K562 (cell line): ENCODE measurements around the gene COL8A2. TPM values are rescaled to one million over a fixed set of nuclear protein-coding genes. Genes with fewer than 3 reads are reported as not detected.

Source experiments
- BCL6 ChIP-seq: fragments of 250-450 bp; sonication (Bioruptor Pico); IDR thresholded peaks from 2 replicates; pipeline ENCODE4 v1.4.0; 2020
- CBFA2T2 ChIP-seq: fragments of 450-650 bp; conservative IDR thresholded peaks from 2 replicates; pipeline ENCODE4 v1.6.1; 2017; ENCODE audit warnings: mild to moderate bottlenecking
- JUND ChIP-seq, 2 experiments: IDR thresholded peaks; 2 replicates in 1 of 2; 3 replicates in 1 of 2; pipeline ENCODE4 v1.6.1; 2011; ENCODE audit warnings: borderline replicate concordance in 2 of 2, low read depth in 2 of 2, low read length in 2 of 2, improper control_type of control experiment in 1 of 2, missing biosample characterization in 1 of 2, missing genetic modification characterization in 1 of 2, missing genetic modification reagents in 1 of 2
- MCM3 ChIP-seq: fragments of 450-650 bp; IDR thresholded peaks from 2 replicates; pipeline ENCODE4 v1.6.1; 2016
- MTA2 ChIP-seq: fragments of 450-650 bp; IDR thresholded peaks from 2 replicates; pipeline ENCODE4 v1.6.1; 2016; ENCODE audit warnings: low read depth
- NFXL1 ChIP-seq: fragments of 450-650 bp; formaldehyde crosslinking; IDR thresholded peaks from 2 replicates; pipeline ENCODE4 v1.4.0; 2021; ENCODE audit warnings: mild to moderate bottlenecking
- PCBP1 ChIP-seq: fragments of 200-400 bp; formaldehyde crosslinking; IDR thresholded peaks from 2 replicates; pipeline ENCODE4 v1.6.1; 2018; ENCODE audit warnings: mild to moderate bottlenecking, low read depth, low read length; ENCODE audit not compliant: poor library complexity, severe bottlenecking
- POLR2B ChIP-seq: fragments of 450-650 bp; IDR thresholded peaks from 2 replicates; pipeline ENCODE4 v1.6.1; 2018; ENCODE audit warnings: low read depth; ENCODE audit not compliant: partially characterized antibody
- TCF7L2 ChIP-seq: fragments of 150-350 bp; IDR thresholded peaks from 2 replicates; pipeline ENCODE4 v1.6.1; 2016; ENCODE audit warnings: low read depth, mild to moderate bottlenecking, low read length, moderate library complexity
- TEAD4 ChIP-seq, 2 experiments: sonication (generic) in 1 of 2; formaldehyde crosslinking in 1 of 2; IDR thresholded peaks; 2 replicates each; pipeline versions ENCODE4 v1.6.1 to v1.8.0; 2012 to 2022; ENCODE audit warnings: borderline replicate concordance in 1 of 2, inconsistent platforms in 1 of 2, low read length in 1 of 2, mild to moderate bottlenecking in 1 of 2, missing genetic modification reagents in 1 of 2
- ZNF143 ChIP-seq: sonication (generic); formaldehyde crosslinking; IDR thresholded peaks from 2 replicates; pipeline ENCODE4 v1.9.0; 2022; ENCODE audit warnings: mild to moderate bottlenecking, missing genetic modification reagents
- ZNF583 ChIP-seq: fragments of 250-450 bp; sonication (Bioruptor Pico); IDR thresholded peaks from 2 replicates; pipeline ENCODE4 v1.4.0; 2020
- ZSCAN32 ChIP-seq: fragments of 450-650 bp; formaldehyde crosslinking; IDR thresholded peaks from 2 replicates; pipeline ENCODE4 v1.4.0; 2020; ENCODE audit warnings: mild to moderate bottlenecking, moderate library complexity
- polyA plus RNA-seq, 8 experiments: library from polyadenylated mRNA; depleted of rRNA in 4 of 8; stranded (reverse) in 5 of 8; unstranded in 3 of 8; fragments of >200 nt; fragmentation: Nextera tagmentation in 2 of 8; fragmentation: Illumina TruSeq in 1 of 8; extraction: Ambion mirVana in 2 of 8; extraction: Trizol in 1 of 8; gene quantifications; 2 replicates each; pipeline versions ENCODE4 v1.2.1 to v1.2.3, GENCODE V29; 2011 to 2014; ENCODE audit warnings: inconsistent platforms in 1 of 8, missing spikeins in 1 of 8
- total RNA-seq, 7 experiments: library from RNA; depleted of rRNA in 6 of 7; stranded (reverse); fragments of >200 nt in 6 of 7; fragmentation: Illumina TruSeq in 2 of 7; extraction: Trizol in 2 of 7; gene quantifications; 2 replicates each; pipeline versions ENCODE4 v1.2.1 to v1.2.3, GENCODE V29; 2011 to 2021; ENCODE audit warnings: low replicate concordance in 1 of 7
- TF ChIP-seq, protein P1 (sequence below): fragments of 200-800 bp; sonication (Bioruptor generic); IDR thresholded peaks from 2 replicates; pipeline ENCODE4 v1.6.1; 2016; ENCODE audit warnings: missing genetic modification characterization, missing compliant biosample characterization
- TF ChIP-seq, protein P2 (sequence below): sonication (generic); formaldehyde crosslinking; IDR thresholded peaks from 2 replicates; pipeline ENCODE4 v1.8.0; 2023; ENCODE audit warnings: mild to moderate bottlenecking, missing genetic modification reagents
- TF ChIP-seq, protein P3 (sequence below): fragments of 150-350 bp; IDR thresholded peaks from 2 replicates; pipeline ENCODE4 v1.6.1; 2014; ENCODE audit warnings: low read depth, mild to moderate bottlenecking, low read length, borderline replicate concordance

COL8A2 gene
- total and polyA plus RNA-seq, 9 of the 15 experiments (the other 6 are each of a cell fraction or from before 2014, with no cell fraction given): 0.03 to 0.14 (median 0.04) TPM; not detected in 5

DNA sequence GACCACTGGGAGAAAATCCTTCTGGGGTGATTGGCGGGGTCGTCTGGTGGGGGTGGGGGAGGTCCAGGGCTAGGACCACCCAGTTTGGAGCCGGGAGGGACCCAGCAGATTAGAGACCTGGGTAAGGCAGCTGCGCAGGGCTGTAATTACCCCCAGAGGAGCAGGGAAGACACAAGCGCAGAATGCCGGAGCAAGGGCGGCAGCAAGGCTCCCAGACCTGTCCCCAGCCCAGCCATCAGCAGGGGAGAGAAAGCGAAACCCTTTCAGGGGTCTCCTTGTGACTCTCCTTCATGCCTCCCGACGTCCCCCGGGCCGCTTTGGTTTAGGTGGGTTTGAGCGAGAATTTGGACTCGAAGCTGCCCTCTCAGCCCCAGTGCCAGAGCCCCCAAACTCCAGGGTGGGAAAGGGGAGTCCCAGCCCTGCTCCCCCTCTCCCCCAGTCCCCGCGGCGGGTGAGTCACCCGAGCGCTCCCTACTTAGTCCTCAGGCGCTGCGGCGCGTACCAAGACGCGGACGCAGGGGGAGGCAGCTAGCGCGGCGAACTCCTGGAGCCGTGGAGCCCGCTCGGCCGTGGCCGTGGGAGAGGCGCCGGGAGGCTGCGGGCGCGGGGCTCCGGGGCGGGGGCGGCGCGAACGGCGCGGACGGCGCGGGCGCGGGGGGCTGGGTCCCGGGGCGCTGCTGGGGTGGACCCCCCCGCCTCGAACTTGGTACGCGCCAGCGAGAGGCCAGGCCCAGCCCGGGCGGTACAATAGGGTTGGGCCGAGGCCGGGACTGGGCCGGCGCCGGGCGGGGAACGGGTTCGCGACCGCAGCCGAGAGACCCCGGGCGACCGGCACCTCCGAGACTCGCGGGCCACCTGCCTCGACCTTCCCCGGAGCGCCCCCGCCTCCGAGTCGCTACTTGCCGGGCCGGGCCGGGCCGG, 30.6 kb upstream of the COL8A2 start, which contains the start of gene MAP7D1 (continued):
- TF ChIP-seq, protein P1, sequence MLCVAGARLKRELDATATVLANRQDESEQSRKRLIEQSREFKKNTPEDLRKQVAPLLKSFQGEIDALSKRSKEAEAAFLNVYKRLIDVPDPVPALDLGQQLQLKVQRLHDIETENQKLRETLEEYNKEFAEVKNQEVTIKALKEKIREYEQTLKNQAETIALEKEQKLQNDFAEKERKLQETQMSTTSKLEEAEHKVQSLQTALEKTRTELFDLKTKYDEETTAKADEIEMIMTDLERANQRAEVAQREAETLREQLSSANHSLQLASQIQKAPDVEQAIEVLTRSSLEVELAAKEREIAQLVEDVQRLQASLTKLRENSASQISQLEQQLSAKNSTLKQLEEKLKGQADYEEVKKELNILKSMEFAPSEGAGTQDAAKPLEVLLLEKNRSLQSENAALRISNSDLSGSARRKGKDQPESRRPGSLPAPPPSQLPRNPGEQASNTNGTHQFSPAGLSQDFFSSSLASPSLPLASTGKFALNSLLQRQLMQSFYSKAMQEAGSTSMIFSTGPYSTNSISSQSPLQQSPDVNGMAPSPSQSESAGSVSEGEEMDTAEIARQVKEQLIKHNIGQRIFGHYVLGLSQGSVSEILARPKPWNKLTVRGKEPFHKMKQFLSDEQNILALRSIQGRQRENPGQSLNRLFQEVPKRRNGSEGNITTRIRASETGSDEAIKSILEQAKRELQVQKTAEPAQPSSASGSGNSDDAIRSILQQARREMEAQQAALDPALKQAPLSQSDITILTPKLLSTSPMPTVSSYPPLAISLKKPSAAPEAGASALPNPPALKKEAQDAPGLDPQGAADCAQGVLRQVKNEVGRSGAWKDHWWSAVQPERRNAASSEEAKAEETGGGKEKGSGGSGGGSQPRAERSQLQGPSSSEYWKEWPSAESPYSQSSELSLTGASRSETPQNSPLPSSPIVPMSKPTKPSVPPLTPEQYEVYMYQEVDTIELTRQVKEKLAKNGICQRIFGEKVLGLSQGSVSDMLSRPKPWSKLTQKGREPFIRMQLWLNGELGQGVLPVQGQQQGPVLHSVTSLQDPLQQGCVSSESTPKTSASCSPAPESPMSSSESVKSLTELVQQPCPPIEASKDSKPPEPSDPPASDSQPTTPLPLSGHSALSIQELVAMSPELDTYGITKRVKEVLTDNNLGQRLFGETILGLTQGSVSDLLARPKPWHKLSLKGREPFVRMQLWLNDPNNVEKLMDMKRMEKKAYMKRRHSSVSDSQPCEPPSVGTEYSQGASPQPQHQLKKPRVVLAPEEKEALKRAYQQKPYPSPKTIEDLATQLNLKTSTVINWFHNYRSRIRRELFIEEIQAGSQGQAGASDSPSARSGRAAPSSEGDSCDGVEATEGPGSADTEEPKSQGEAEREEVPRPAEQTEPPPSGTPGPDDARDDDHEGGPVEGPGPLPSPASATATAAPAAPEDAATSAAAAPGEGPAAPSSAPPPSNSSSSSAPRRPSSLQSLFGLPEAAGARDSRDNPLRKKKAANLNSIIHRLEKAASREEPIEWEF (CRISPR knock-in tag): no peak
- TF ChIP-seq MCM3: no peak
- TF ChIP-seq NFXL1 (CRISPR knock-in tag): no peak
- TF ChIP-seq CBFA2T2: no peak
- peak; percentile 98 for TF ChIP-seq JUND (IDR thresholded peaks at IDR 0.05; ENCODE audit: borderline replicate concordance, low read depth, low read length)
- peak; percentile 96; the same call in 2 of the 3 replicates for TF ChIP-seq JUND (tag; IDR thresholded peaks at IDR 0.05; ENCODE audit: borderline replicate concordance, low read depth, low read length)
- no peak for TF ChIP-seq TEAD4 (IDR thresholded peaks at IDR 0.05; ENCODE audit: low read length)
- TF ChIP-seq TEAD4 (CRISPR knock-in tag; IDR thresholded peaks at IDR 0.05; ENCODE audit: borderline replicate concordance): no peak
- TF ChIP-seq, protein P2, sequence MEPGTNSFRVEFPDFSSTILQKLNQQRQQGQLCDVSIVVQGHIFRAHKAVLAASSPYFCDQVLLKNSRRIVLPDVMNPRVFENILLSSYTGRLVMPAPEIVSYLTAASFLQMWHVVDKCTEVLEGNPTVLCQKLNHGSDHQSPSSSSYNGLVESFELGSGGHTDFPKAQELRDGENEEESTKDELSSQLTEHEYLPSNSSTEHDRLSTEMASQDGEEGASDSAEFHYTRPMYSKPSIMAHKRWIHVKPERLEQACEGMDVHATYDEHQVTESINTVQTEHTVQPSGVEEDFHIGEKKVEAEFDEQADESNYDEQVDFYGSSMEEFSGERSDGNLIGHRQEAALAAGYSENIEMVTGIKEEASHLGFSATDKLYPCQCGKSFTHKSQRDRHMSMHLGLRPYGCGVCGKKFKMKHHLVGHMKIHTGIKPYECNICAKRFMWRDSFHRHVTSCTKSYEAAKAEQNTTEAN: no peak
- TF ChIP-seq ZNF143 (CRISPR knock-in tag): no peak
- 0 out of 2 replicates have a peak, but pooled peaks have one; percentile 9 for TF ChIP-seq MTA2
- TF ChIP-seq, protein P3, sequence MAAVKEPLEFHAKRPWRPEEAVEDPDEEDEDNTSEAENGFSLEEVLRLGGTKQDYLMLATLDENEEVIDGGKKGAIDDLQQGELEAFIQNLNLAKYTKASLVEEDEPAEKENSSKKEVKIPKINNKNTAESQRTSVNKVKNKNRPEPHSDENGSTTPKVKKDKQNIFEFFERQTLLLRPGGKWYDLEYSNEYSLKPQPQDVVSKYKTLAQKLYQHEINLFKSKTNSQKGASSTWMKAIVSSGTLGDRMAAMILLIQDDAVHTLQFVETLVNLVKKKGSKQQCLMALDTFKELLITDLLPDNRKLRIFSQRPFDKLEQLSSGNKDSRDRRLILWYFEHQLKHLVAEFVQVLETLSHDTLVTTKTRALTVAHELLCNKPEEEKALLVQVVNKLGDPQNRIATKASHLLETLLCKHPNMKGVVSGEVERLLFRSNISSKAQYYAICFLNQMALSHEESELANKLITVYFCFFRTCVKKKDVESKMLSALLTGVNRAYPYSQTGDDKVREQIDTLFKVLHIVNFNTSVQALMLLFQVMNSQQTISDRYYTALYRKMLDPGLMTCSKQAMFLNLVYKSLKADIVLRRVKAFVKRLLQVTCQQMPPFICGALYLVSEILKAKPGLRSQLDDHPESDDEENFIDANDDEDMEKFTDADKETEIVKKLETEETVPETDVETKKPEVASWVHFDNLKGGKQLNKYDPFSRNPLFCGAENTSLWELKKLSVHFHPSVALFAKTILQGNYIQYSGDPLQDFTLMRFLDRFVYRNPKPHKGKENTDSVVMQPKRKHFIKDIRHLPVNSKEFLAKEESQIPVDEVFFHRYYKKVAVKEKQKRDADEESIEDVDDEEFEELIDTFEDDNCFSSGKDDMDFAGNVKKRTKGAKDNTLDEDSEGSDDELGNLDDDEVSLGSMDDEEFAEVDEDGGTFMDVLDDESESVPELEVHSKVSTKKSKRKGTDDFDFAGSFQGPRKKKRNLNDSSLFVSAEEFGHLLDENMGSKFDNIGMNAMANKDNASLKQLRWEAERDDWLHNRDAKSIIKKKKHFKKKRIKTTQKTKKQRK: no peak
- 0 out of 2 replicates have a peak, but pooled peaks have one; percentile 20 for TF ChIP-seq ZNF583 (CRISPR knock-in tag)
- TF ChIP-seq POLR2B: peak; percentile 88
- TF ChIP-seq TCF7L2: peak; percentile 86
- no peak for TF ChIP-seq BCL6
- no peak for TF ChIP-seq ZSCAN32 (CRISPR knock-in tag)
- peak; percentile 58 for TF ChIP-seq PCBP1
